ENCODE measurements around the gene PTTG1IP.

DNA sequence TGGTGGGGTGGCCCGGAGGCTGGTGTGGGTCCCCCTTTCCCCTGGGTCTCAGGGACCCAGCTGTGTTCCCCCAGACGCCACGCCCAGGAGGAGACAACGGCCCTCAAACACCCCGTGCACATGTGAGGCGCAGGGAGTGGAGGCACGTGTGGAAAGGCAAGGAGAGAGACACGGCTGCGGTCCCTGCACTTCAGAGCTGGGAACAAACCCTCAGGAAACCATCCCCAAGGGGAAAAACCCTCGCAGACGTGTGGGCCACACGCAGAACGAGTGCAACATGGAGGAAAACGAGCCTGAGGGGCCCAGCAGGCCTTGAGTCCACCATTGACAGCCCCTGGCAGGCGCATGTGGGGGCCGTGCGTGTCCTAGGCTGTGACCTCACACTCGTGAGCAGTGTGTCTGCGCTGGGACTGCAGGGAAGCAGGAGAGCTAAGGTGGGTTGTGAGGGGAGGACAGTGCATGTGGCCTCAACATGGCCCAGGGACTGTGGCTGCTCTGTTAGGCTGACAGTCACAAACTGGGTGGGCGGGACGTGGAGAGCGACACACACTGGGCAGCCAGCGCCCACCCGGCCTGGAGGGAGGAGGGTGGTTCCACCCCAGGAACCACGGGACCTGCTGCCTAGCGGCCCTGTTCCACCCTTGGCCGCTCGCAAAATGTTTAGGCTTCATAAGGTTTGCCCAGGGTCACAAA lies 27.2 kb upstream of the PTTG1IP start:
- TF ChIP-seq POLR2A (IDR thresholded peaks at IDR 0.05; ENCODE audit: low read depth, low read length) (no peak), POLR2AphosphoS5 (IDR thresholded peaks at IDR 0.05; ENCODE audit: low read depth, low read length) (no peak), TAF1 (IDR thresholded peaks at IDR 0.05; ENCODE audit: low read depth, low read length) (no peak)

All from GM12891 (cell line).